GM12801 (cell line): Measurements from ENCODE around the gene CALD1.

Experiments used
- TF ChIP-seq, protein P1 (sequence below): IDR thresholded peaks from one replicate; pipeline ENCODE4 v1.5.1; 2011; ENCODE audit warnings: control low read depth; ENCODE audit not compliant: insufficient read length; ENCODE audit errors: extremely low read depth

The CALD1 gene

DNA sequence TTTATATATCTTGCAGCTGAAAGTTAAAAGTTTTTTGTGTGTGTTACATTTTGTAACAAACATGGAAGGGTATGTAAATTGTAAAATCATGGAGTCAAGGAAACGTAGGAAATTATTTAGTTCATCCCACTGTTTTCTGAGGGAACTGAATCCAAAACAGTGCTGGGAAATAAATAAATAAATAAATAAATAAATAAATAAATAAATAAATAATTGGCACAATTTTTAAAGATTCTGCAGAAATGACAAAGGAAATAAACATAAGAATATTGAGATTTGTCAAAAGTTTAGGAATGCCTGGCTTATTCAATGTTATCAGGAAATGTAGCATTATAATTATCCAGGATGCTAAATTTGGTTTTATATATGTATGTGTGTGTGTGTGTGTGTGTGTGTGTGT is 115.5 kb downstream of the CALD1 start:
- TF ChIP-seq, protein P1, sequence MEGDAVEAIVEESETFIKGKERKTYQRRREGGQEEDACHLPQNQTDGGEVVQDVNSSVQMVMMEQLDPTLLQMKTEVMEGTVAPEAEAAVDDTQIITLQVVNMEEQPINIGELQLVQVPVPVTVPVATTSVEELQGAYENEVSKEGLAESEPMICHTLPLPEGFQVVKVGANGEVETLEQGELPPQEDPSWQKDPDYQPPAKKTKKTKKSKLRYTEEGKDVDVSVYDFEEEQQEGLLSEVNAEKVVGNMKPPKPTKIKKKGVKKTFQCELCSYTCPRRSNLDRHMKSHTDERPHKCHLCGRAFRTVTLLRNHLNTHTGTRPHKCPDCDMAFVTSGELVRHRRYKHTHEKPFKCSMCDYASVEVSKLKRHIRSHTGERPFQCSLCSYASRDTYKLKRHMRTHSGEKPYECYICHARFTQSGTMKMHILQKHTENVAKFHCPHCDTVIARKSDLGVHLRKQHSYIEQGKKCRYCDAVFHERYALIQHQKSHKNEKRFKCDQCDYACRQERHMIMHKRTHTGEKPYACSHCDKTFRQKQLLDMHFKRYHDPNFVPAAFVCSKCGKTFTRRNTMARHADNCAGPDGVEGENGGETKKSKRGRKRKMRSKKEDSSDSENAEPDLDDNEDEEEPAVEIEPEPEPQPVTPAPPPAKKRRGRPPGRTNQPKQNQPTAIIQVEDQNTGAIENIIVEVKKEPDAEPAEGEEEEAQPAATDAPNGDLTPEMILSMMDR = no peak

DNA sequence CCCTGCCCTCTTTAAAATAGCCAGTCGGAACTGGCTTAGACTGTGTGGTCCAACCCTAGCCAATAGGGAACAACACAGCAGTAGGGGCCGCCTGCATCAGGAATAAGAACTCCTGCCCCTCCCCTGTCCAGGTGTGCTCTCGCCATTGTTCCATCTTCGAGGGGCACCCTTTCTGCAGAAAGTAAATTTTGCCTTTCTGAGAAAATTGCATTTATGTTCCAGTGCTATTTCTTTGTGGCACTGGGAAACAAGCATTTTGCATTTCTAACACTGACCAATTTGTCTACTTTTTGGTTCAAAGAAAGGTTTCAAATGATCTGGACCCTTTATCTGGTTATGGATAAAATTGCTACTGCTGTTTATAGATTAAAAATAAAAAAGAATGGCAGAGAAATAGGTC is 116.6 kb downstream of the CALD1 start:
- TF ChIP-seq, protein P1 = no peak

DNA sequence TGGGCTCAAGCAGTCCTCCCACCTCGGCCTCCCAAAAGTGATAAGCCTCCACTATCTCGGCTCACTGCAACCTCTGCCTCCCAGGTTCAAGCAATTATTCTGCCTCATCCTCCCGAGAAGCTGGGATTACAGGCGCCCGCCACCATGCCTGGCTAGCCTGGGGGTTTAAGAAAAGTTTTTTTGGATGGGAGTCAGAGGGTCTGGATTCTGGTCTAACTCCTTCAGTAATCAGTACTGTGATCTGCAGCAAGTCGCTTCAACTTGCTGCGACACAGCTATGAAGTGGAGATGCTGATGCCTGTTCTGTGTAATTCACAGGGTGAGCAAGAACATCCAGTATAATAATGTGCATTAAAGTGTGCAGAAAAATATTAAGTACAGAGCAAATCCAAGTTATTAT is 118.5 kb downstream of the CALD1 start:
- TF ChIP-seq, protein P1 = no peak

DNA sequence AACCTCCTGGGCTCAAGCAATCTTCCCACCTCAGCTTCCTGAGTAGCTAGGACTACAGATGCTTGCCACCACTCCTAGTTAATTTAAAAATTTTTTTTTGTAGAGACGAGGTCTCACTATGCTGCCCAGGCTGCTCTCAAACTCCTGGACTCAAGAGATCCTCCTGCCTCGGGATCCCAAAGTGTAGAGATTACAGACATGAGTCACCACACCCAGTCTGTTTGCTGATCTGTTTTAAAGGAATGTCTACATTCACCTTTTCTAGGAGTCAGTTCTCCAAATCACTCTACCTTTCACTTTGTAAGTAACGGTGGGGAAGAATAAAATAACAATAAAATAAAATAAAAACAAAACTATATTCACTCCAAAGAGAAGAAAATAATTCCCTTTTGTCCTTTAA is 120.3 kb downstream of the CALD1 start:
- TF ChIP-seq, protein P1 = no peak

DNA sequence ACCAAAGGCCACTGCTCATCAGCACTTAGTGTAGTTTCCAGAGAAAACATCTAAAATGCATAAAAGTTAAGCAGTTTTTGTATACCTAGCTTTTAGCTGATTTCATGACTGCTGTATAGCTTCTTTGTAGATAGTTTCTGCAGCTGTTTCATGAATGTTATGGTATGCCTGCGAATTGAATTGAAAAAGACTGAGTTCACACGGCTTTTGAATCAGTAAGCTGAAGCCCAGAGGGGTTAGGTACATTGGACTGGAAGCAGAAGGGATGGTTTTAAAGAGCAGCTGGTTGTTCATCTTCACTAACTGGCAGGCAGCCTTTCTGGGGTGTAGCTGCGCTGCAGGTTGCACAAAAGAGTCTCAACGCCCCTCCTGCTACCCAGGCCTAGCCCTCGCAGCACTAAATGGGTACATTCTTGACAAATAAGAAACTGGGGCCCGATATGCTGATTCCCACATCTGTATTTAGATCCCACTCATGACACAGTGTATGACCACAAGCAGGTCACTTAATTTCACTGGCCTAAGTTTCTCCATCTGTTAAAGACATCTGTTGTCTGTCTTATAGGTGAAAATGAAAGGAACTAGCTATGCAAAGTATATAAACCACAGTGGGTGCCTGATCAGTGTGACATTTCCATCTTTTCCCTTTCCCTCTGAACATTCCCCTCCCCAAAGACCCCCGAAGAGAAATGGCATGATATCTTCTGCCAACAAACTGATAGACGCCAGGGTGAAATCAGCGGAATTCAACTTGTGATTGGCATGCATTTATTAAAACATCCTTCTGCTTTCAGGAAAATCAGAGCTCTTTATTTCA is 120.9 kb downstream of the CALD1 start:
- TF ChIP-seq, protein P1 = no peak

DNA sequence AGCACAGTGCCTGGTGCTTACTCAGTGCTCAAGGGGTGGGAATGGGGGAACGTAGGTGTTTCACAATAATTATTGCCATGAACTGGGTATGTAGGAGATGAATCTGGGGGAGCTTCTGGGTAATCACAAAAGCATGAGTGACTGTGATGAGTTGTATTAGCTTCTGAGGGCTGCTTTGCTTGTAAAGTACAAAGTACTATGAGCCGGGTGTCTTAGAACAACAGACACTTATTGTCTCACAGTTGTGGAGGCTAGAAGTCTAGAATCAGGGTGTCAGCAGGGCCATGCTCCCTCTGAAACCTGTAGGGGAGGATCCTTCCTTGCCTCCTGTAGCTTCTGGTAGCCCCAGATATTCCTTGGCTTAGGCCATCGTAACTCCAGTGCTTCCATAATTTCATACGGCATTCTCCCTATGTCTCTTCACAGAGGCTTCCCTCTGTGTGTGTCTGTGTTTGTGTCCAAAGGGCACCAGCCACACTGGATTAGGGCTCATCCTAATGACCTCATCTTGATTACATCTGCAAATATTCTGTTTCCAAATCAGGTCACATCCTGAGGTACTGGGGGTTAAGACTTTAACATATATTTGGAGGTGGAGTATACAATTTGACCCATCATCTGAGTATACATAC is 122.1 kb downstream of the CALD1 start:
- TF ChIP-seq, protein P1 = no peak

DNA sequence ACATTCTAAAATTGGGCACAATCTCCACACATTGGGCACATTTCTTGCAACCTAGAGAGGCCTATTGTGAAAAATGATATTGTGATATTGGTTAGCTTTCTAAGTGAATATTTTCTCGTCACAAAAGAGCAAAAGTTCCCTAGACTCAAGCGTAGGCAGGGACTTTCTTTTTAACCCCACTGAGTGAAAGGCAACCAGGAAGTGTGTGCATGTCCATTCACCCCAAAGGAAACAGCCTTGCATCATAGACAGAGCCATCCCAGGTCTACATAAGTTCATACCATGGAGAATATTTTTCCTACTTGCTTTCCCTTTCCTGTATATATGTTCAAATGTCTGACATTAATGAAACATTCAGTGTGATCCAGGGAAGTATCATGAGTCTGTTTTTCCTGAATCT is 122.6 kb downstream of the CALD1 start:
- TF ChIP-seq, protein P1 = no peak
